CD4-positive, alpha-beta T cell treated with Interleukin-17A for 4 hours (primary cell): ENCODE results near the gene OR4C15.

Experiments used
- DNase-seq: peaks from one replicate; pipeline ENCODE4 v3.0.0-alpha.2; 2020; ENCODE audit warnings: mixed read lengths

The OR4C15 gene

GRCh38 chr11:55554169-55554568 lies at the start of gene OR4C15:
TSS of gene OR4C15 (plus strand) at chr11:55554469. CDS start at chr11:55554469, 0 bp downstream.
- DNase-seq = no peak

- no peak for DNase-seq
Observed at GRCh38 chr11:55571828-55572227, 17.6 kb downstream of the OR4C15 start, which contains the start of gene OR4C16. TSS of gene OR4C16 (plus strand) at chr11:55572128. CDS start at chr11:55572128, 0 bp downstream.

- DNase-seq = no peak
Observed at GRCh38 chr11:55572548-55572947, 18.3 kb downstream of the OR4C15 start.
